ENCODE results near the gene STT3A.

DNA sequence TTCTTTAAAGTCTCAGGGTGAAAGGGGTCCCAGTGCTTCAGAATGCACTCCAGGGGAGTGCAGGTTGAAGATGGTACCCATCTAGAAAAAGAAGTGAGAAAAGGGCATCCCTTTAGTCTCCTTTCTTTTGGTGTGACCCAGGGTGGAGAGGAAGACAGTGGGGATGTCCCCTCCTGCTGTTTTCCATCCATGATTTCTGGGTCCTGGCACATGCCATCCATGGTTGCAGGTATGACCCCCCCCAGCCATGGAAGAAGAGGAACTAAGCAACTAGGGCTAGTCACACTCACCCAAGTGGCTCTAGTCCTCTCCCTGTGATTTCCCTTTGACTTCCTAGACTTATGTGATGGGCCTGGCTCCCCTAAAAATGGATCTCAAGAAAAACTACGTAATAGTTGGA, 39.3 kb upstream of the STT3A start:
- no peak for TF ChIP-seq SUZ12 (IDR thresholded peaks at IDR 0.05; ENCODE audit: extremely low read depth, insufficient read depth, insufficient read length)
- TF ChIP-seq YY1 (IDR thresholded peaks at IDR 0.05; ENCODE audit: insufficient read depth, insufficient read length), result no peak

Measured in NT2/D1 (cell line).